Adrenal gland (tissue), 12 donors: ENCODE results near the gene MYMX. TPM values are rescaled to one million over a fixed set of nuclear protein-coding genes. Genes with fewer than 3 reads are reported as not detected.
A peak's percentile ranks its signal among the peaks of the same experiment; 100 is the strongest.

Source experiments
- DNase-seq, 7 donors: peaks; one replicate each; pipeline ENCODE4 v3.0.0-alpha.2; 2019 to 2020
- H3K27ac ChIP-seq, 5 donors: fragments of 200-600 bp; sonication (generic) in 4 of 5; 1 replicate in 3 of 5; 2 replicates in 2 of 5; pipeline versions ENCODE4 v1.5.1 to v1.8.0; 2016 to 2020; ENCODE audit warnings: mild to moderate bottlenecking in 1 of 5
- H3K27me3 ChIP-seq: fragments of 200-600 bp; 2 replicates; pipeline ENCODE4 v1.8.0; 2021
- H3K36me3 ChIP-seq, 2 donors: fragments of 200-600 bp; replicated peaks in 1 of 2; 1 replicate in 1 of 2; 2 replicates in 1 of 2; pipeline versions ENCODE4 v1.5.1 to v1.8.0; 2018 to 2022
- H3K4me1 ChIP-seq, 2 donors: fragments of 200-600 bp; replicated peaks in 1 of 2; 1 replicate in 1 of 2; 2 replicates in 1 of 2; pipeline versions ENCODE4 v1.5.1 to v1.8.0; 2018 to 2021
- H3K4me3 ChIP-seq, 4 donors: fragments of 200-600 bp; sonication (generic) in 3 of 4; one replicate each; pipeline ENCODE4 v1.5.1; 2016 to 2018
- H3K9me3 ChIP-seq, 3 donors: fragments of 200-600 bp; sonication (generic) in 1 of 3; replicated peaks in 1 of 3; 1 replicate in 2 of 3; 2 replicates in 1 of 3; pipeline versions ENCODE4 v1.5.1 to v1.8.0; 2016 to 2021
- CTCF ChIP-seq, 6 experiments: fragments of 450-650 bp in 4 of 6; fragments of 200-600 bp in 2 of 6; sonication (generic) in 1 of 6; IDR thresholded peaks; 1 replicate in 5 of 6; 2 replicates in 1 of 6; pipeline versions ENCODE4 v1.5.1 to v1.8.0; 2016 to 2021; ENCODE audit warnings: antibody characterized with exemption in 6 of 6, mild to moderate bottlenecking in 2 of 6, moderate library complexity in 1 of 6
- POLR2A ChIP-seq, 2 donors: fragments of 450-650 bp; IDR thresholded peaks; one replicate each; pipeline ENCODE4 v1.6.1; 2017; ENCODE audit warnings: antibody characterized with exemption in 2 of 2, mild to moderate bottlenecking in 2 of 2, moderate library complexity in 1 of 2
- whole genome bisulfite sequencing, 4 donors: extraction: QIAGEN DNeasy Blood & Tissue Kit in 2 of 4; methylation state at CpG; one replicate each; pipeline versions ENCODE4 v1.1.5 to v1.1.7; 2013 to 2017; 5-methylcytosine and 5-hydroxymethylcytosine counted together
- intact Hi-C, 2 donors: fragments of 100-400 bp; cut with DNase I; formaldehyde crosslinking; loops; one replicate each; pipeline versions ENCODE4 v1.14.1 to v1.15.0; 2022 to 2023
- polyA plus RNA-seq, 3 donors: library from polyadenylated mRNA; stranded (reverse); fragments of 200-250 nt in 2 of 3; fragments of 350-450 nt in 1 of 3; fragmentation: Illumina TruSeq in 1 of 3; extraction: RNeasy Lipid Tissue Mini Kit (QIAGEN cat#74804) in 1 of 3; gene quantifications; one replicate each; pipeline ENCODE4 v1.2.3, GENCODE V29; 2013 to 2014
- total RNA-seq, 9 donors: library from RNA; depleted of rRNA in 4 of 9; stranded (reverse); fragments of >200 nt in 4 of 9; fragments of 120-200 nt in 1 of 9; fragmentation: NEBNext Ultra II Directional in 1 of 9; extraction: Animal tissue kit (Norgen Biotek cat#: 25700) in 1 of 9; gene quantifications; one replicate each; pipeline versions ENCODE4 v1.1.0 to v1.2.4, GENCODE V29; 2013 to 2023
- donor health status: healthy with polysubstance abuse.
- donor health status: Bipolar disorder and iron deficiency.
- donor health status: DM: yes; HTN: yes; CAD: no.
- donor health status: DM: no; HTN: no; CAD: no.
- donor health status: DM: no; HTN: no; CAD: no.
- donor health status: DM: yes; HTN: yes; CAD: no.

MYMX gene
- total and polyA plus RNA-seq, 12 donors = 0.39 to 0.94 TPM; not detected in 10

DNA sequence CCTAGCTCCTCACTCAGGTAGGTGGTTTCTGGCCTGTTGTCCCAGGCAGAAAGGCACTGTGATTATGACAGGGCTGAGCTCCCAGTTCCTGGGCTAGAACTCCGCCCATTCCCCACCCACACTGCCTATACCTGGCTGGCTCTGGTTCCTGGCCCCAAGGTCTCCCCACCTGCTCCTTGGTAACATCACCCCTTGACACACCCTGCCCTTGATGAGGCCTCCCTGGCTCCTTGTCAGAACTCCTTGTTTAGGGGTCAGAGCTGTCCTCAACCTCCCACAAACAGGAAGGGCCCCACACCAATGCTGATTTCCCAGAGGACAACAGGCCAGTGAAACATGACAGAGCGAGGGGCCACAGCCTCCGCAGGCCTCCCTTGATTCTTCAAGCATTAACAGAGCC is 15.5 kb upstream of the MYMX start:
- no peak overlapping the region for H3K4me3 ChIP-seq
- H3K27ac ChIP-seq = peak overlapping the region in 1 of 5 donors; percentile 44
- no peaks in the 10 kb centered on the region for H3K27me3 ChIP-seq
- intact Hi-C loops = no loop called here
- no peaks in the 10 kb centered on the region for H3K36me3 ChIP-seq
- TF ChIP-seq CTCF (IDR thresholded peaks at IDR 0.05) = no peak
- no peak for TF ChIP-seq POLR2A (IDR thresholded peaks at IDR 0.05)
- H3K9me3 ChIP-seq = no peaks in the 10 kb centered on the region
- H3K4me1 ChIP-seq = peaks cover 3 to 4% of the 10 kb centered on the region in 2 donors
- no peak for DNase-seq
- WGBS, 4 donors = 90 to 100% (median 94%) methylated on average over 2 to 3 of the region's 3 CpGs

- DNase-seq = no peak
- H3K36me3 ChIP-seq = no peaks in the 10 kb centered on the region
- 80 to 92% (median 86%) methylated on average over 5 to 11 of the region's 11 CpGs for WGBS, 4 donors
- no peak overlapping the region for H3K4me3 ChIP-seq
- H3K27me3 ChIP-seq = no peaks in the 10 kb centered on the region
- TF ChIP-seq POLR2A (IDR thresholded peaks at IDR 0.05) = no peak
- no peak for TF ChIP-seq CTCF (IDR thresholded peaks at IDR 0.05)
- H3K4me1 ChIP-seq = peaks cover 3 to 4% of the 10 kb centered on the region in 2 donors
- intact Hi-C loops = no loop called here
- peak overlapping the region in 1 of 5 donors; percentile 44 for H3K27ac ChIP-seq
- H3K9me3 ChIP-seq = no peaks in the 10 kb centered on the region
These were observed 15.0 kb upstream of the MYMX start for GRCh38 chr6:44201638-44202303.

DNA sequence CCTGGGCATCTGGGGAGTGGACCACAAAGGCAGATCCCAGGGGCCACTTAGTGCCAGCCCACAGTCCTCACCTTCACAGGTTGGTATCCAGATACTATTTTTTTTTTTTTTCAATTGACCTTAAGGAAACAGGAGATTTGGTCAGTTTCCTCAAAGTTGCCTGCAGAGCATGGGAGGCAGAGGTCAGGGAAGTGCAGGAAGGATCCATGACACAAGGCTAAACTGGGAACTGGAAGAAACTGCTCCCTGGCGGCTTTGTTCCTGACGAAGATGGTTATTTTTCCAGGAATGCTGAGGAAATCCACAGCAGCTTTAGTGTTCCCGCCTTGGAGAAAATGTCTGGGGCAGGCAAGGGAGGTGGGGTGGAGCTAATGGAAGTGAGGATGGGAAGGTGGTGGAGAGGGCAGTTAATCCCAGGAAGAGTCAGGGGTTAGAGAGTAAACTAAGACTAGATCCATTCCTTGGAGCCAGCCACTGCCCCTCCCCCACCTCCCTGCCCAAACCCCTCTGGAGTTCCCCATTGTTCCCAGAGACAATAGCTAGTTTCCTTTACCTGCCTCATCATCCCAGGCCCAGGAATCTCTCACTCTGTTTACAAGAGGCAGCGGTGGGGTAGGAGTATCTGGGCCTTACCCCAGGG is 14.3 kb upstream of the MYMX start:
- peaks cover 3 to 4% of the 10 kb centered on the region in 2 donors for H3K4me1 ChIP-seq
- H3K9me3 ChIP-seq = no peaks in the 10 kb centered on the region
- 76 to 92% (median 78%) methylated on average over 4 of the region's 4 CpGs for WGBS, 4 donors
- H3K27me3 ChIP-seq = no peaks in the 10 kb centered on the region
- H3K27ac ChIP-seq = peak overlapping the region in 2 of 5 donors; percentile 6 to 67
- DNase-seq = peak in 1 of 7 donors; percentile 8
- H3K4me3 ChIP-seq = no peak overlapping the region
- no peak for TF ChIP-seq POLR2A (IDR thresholded peaks at IDR 0.05)
- TF ChIP-seq CTCF (IDR thresholded peaks at IDR 0.05) = no peak
- no peaks in the 10 kb centered on the region for H3K36me3 ChIP-seq
- intact Hi-C loops = no loop called here

DNA sequence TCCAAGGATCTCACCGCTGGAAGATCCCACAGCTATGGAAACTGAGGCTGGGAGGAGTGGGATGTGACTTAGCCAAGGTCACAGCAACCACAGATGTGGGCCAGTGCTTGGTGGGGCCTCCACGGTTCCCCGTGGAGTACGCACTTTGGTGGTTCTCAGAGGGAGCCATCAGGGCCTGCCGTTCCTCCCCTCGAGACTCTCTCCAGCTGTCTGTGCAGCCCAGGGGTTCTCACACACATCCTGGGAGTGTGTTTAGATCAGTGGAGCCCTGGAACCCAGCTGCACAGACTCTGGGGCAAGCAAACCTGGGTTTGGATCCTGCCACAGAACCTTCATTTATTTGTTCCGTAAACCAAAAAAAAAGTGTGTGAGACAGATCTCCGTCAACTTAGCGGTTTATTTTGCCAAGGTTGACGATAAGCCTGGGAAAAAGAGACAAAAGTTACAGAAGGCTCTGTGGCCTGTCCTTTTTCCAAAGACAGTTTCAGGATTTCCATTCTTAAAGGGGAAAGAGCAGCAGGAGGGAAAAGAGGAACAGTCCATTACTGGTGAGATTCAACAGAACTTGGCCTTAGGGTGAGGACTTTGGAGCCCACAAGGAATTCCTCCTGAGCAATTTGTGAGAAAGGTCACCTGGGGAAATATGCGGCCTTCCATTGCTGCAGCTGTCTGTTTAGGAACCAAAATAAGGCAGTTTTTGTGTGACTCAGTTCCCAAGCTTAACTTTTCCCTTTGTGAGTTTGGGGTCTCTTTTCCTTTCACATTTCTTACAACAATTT is 13.6 kb upstream of the MYMX start:
- Histone ChIP-seq H3K27me3 (no peaks in the 10 kb centered on the region), H3K27ac (peak overlapping the region in 2 of 5 donors; percentile 6 to 67), H3K36me3 (no peaks in the 10 kb centered on the region), H3K9me3 (no peaks in the 10 kb centered on the region), H3K4me3 (no peak overlapping the region), H3K4me1 (peaks cover 3 to 4% of the 10 kb centered on the region in 2 donors)
- WGBS, 4 donors = 54 to 91% (median 86%) methylated on average over 5 to 11 of the region's 11 CpGs
- TF ChIP-seq CTCF (IDR thresholded peaks at IDR 0.05) (no peak), POLR2A (IDR thresholded peaks at IDR 0.05) (no peak)
- intact Hi-C loops = no loop called here
- DNase-seq = no peak
